Lower leg skin (tissue), 4 donors: Measurements from ENCODE around the gene SRRM4. TPM values are rescaled to one million over a fixed set of nuclear protein-coding genes. Genes with fewer than 3 reads are reported as not detected.

Source experiments
- DNase-seq, 2 donors: peaks; one replicate each; pipeline ENCODE4 v3.0.0-alpha.2; 2019; ENCODE audit warnings: low spot score in 2 of 2
- H3K4me3 ChIP-seq: fragments of 200-600 bp; sonication (generic); 2 replicates; pipeline ENCODE4 v1.5.1; 2017; ENCODE audit warnings: mild to moderate bottlenecking, low read depth; ENCODE audit not compliant: poor library complexity, severe bottlenecking
- CTCF ChIP-seq, 3 donors: fragments of 450-650 bp; IDR thresholded peaks; one replicate each; pipeline ENCODE4 v1.5.1; 2016; ENCODE audit warnings: antibody characterized with exemption in 3 of 3, mild to moderate bottlenecking in 3 of 3, moderate library complexity in 2 of 3
- POLR2A ChIP-seq, 2 donors: fragments of 450-650 bp; IDR thresholded peaks; one replicate each; pipeline ENCODE4 v1.6.1; 2016 to 2017; ENCODE audit warnings: antibody characterized with exemption in 2 of 2, mild to moderate bottlenecking in 1 of 2, moderate library complexity in 1 of 2
- WGBS, 2 donors: methylation state at CpG; one replicate each; pipeline ENCODE4 v1.1.5; 2018; 5-methylcytosine and 5-hydroxymethylcytosine counted together
- intact Hi-C: fragments of 100-400 bp; cut with DNase I; formaldehyde crosslinking; loops from one replicate; pipeline ENCODE4 v1.15.0; 2023; ENCODE audit warnings: low total_unique reads
- total RNA-seq, 4 donors: library from RNA; depleted of rRNA; stranded (reverse); fragments of >200 nt; gene quantifications; one replicate each; pipeline ENCODE4 v1.1.0, GENCODE V29; 2016

The SRRM4 gene
- total RNA-seq, 4 donors from 2014 or later, result 0.03 TPM; not detected in 3

GRCh38 chr12:119169150-119169549 lies 187.8 kb downstream of the SRRM4 start:
- no peak overlapping the region for H3K4me3 ChIP-seq
- DNase-seq, result no peak
- intact Hi-C loops, result no loop called here
- WGBS, 2 donors, result 40 to 63% methylated on average over 2 of the region's 2 CpGs
- TF ChIP-seq CTCF (IDR thresholded peaks at IDR 0.05), result no peak
- TF ChIP-seq POLR2A (IDR thresholded peaks at IDR 0.05), result no peak

DNA sequence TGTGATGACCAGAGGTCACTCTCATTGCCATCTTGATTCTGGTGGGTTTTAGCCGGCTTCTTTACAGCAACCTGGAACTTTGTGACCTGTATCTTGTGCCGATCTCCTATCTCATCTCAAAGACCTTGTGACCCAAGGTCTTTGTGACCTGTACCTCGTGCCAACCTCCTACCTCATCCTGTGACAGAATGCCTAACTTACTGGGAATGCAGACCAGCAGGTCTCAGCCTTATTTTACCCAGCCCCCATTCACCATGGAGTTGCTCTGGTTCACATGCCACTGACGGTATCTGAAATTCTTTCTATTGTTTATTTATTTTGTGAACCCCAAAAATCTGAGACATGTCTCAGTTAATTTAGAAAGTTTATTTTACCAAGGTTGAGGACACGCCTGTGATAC lies 189.9 kb downstream of the SRRM4 start:
- H3K4me3 ChIP-seq, result no peak overlapping the region
- no peak for DNase-seq
- no peak for TF ChIP-seq POLR2A (IDR thresholded peaks at IDR 0.05)
- no peak for TF ChIP-seq CTCF (IDR thresholded peaks at IDR 0.05)
- intact Hi-C loops, result no loop called here
- 74 to 84% methylated on average over 5 of the region's 5 CpGs for WGBS, 2 donors

DNA sequence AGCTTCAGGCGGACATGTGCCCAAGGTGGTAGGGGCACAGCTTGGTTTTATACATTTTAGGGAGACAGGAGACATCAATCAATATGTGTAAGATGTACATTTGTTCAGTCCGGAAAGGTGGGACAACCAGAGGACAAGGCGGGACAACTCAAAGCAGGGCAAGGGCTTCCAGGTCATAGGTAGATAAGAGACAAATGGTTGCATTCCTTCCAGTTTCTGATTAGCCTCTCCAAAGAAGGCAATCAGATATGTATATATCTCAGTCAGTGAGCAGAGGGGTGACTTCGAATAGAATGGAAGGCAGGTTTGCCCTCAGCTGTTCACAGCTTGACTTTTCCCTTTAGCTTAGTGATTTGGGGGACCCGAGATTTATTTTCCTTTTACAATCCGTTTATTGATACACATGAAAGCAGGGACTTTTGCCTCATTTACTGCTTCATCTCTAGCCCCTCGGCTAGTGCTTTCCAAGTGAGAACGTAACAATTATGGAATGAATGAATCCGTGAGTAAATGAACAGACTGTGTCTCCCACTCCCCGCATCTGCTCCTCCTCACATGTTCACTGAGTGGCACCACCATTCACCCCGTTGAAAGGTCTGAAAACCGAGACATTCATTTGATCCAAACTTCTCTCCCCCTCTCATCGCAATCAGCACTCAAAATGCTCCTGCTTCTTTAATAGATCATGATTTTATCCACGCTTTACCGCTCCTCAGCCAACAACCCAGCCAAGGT lies 190.5 kb downstream of the SRRM4 start:
- no peak for TF ChIP-seq CTCF (IDR thresholded peaks at IDR 0.05)
- TF ChIP-seq POLR2A (IDR thresholded peaks at IDR 0.05), result no peak

GRCh38 chr12:119175081-119175480 lies 193.7 kb downstream of the SRRM4 start:
- WGBS, 2 donors, result 88 to 93% methylated on average over 4 to 5 of the region's 5 CpGs
- TF ChIP-seq CTCF (IDR thresholded peaks at IDR 0.05), result no peak
- no peak for TF ChIP-seq POLR2A (IDR thresholded peaks at IDR 0.05)
- intact Hi-C loops, result no loop called here
- H3K4me3 ChIP-seq, result no peak overlapping the region
- DNase-seq, result no peak

More for the DNA sequence above, 190.5 kb downstream of the SRRM4 start:
- intact Hi-C loops, result no loop called here
- DNase-seq, result no peak
- 82 to 84% methylated on average over 15 of the region's 15 CpGs for WGBS, 2 donors
- H3K4me3 ChIP-seq, result no peak overlapping the region

GRCh38 chr12:119176267-119177055 lies 195.1 kb downstream of the SRRM4 start:
- WGBS, 2 donors, result 22 to 25% methylated on average over 21 of the region's 21 CpGs
- peak; percentile 90 to 97 for DNase-seq
- intact Hi-C loops, result no loop called here
- no peak overlapping the region for H3K4me3 ChIP-seq
- TF ChIP-seq CTCF (IDR thresholded peaks at IDR 0.05) (no peak), POLR2A (IDR thresholded peaks at IDR 0.05) (no peak)
